Astrocyte of the cerebellum (primary cell): ENCODE data around the gene MAPT.
"Not testable (repeated sequence)": the region's sequence is repeated elsewhere in the genome, so short reads cannot be mapped to it uniquely, and the experiment has no call there.

Source experiments
- DNase-seq: peaks from one replicate; pipeline ENCODE4 v3.0.0-alpha.2; 2011; ENCODE audit warnings: low read depth
- H3K4me3 ChIP-seq: 2 replicates; pipeline ENCODE4 v1.5.1; 2011; ENCODE audit warnings: mild to moderate bottlenecking, low read depth, low read length, moderate library complexity
- CTCF ChIP-seq: IDR thresholded peaks from 2 replicates; pipeline ENCODE4 v1.5.1; 2012; ENCODE audit warnings: low read length, low read depth, moderate library complexity, mild to moderate bottlenecking; ENCODE audit errors: missing control alignments
- in situ Hi-C: cut with HindIII; loops from 2 replicates; pipeline ENCODE4 v1.10.0; 2017; ENCODE audit warnings: low sequenced_read_pairs

MAPT gene

GRCh38 chr17:46002973-46003316, 108.6 kb downstream of the MAPT start:
- DNase-seq = no peak
- TF ChIP-seq CTCF = no peak
- in situ Hi-C loops = no loop called here

GRCh38 chr17:46003907-46004748, 109.8 kb downstream of the MAPT start:
- no peak for DNase-seq
- in situ Hi-C loops = no loop called here
- no peak overlapping the region for H3K4me3 ChIP-seq
- TF ChIP-seq CTCF = no peak

More at GRCh38 chr17:46002973-46003316, 108.6 kb downstream of the MAPT start:
- no peak overlapping the region for H3K4me3 ChIP-seq

- H3K4me3 ChIP-seq, DNase-seq, in situ Hi-C loops: not testable (repeated sequence)
Measured at GRCh38 chr17:46006082-46006481, 111.7 kb downstream of the MAPT start.

GRCh38 chr17:46007461-46007965, 113.2 kb downstream of the MAPT start:
- DNase-seq = no peak
- in situ Hi-C loops = no loop called here
- no peak for TF ChIP-seq CTCF
- no peak overlapping the region for H3K4me3 ChIP-seq

- in situ Hi-C loops = no loop called here
- no peak for TF ChIP-seq CTCF
- no peak for DNase-seq
- H3K4me3 ChIP-seq = no peak overlapping the region
Measured at GRCh38 chr17:46008591-46008990, 114.2 kb downstream of the MAPT start.

- no peak for TF ChIP-seq CTCF
- H3K4me3 ChIP-seq = no peak overlapping the region
- in situ Hi-C loops = no loop called here
- no peak for DNase-seq
Measured at GRCh38 chr17:46009681-46010596, 115.6 kb downstream of the MAPT start.
